Thoracic aorta (tissue), 2 donors: ENCODE measurements around the gene TPD52L2. TPM values are rescaled to one million over a fixed set of nuclear protein-coding genes. Genes with fewer than 3 reads are reported as not detected.

Source experiments
- ATAC-seq: fragments of 150-250 bp; one replicate; pipeline ENCODE4 v1.8.0; 2017; ENCODE audit warnings: low read depth; ENCODE audit not compliant: insufficient number of reproducible peaks, low FRiP score
- DNase-seq: peaks from one replicate; pipeline ENCODE4 v3.0.0-alpha.2; 2020; ENCODE audit warnings: low spot score
- H3K27ac ChIP-seq, 2 donors: fragments of 200-600 bp; sonication (generic); 1 replicate in 1 of 2; 2 replicates in 1 of 2; pipeline ENCODE4 v1.5.1; 2016; ENCODE audit warnings: mild to moderate bottlenecking in 2 of 2, moderate library complexity in 2 of 2
- H3K27me3 ChIP-seq: fragments of 200-600 bp; sonication (generic); replicated peaks from 2 replicates; pipeline ENCODE4 v1.6.0; 2016; ENCODE audit warnings: mild to moderate bottlenecking; ENCODE audit not compliant: insufficient read depth
- H3K36me3 ChIP-seq: fragments of 200-600 bp; sonication (generic); one replicate; pipeline ENCODE4 v1.5.1; 2016
- H3K4me1 ChIP-seq, 2 donors: fragments of 200-600 bp; sonication (generic); 1 replicate in 1 of 2; 2 replicates in 1 of 2; pipeline versions ENCODE4 v1.5.1 to v1.6.0; 2016; ENCODE audit warnings: low read depth in 2 of 2, mild to moderate bottlenecking in 1 of 2; ENCODE audit not compliant: control insufficient read depth in 1 of 2
- H3K4me3 ChIP-seq: fragments of 200-600 bp; sonication (generic); 2 replicates; pipeline ENCODE4 v1.5.1; 2016; ENCODE audit warnings: mild to moderate bottlenecking
- H3K9me3 ChIP-seq: fragments of 200-600 bp; sonication (generic); 2 replicates; pipeline ENCODE4 v1.5.1; 2016
- total RNA-seq, 2 donors: library from RNA; depleted of rRNA; stranded (reverse); fragments of >200 nt; gene quantifications; one replicate each; pipeline versions ENCODE4 v1.1.0 to v1.2.3, GENCODE V29; 2016
- TF ChIP-seq, protein P1 (sequence below): fragments of 200-600 bp; sonication (generic); IDR thresholded peaks from one replicate; pipeline ENCODE4 v1.5.1; 2019; ENCODE audit warnings: antibody characterized with exemption

TPD52L2 gene
- total RNA-seq, 2 donors from 2014 or later, result 106 to 159 TPM

DNA sequence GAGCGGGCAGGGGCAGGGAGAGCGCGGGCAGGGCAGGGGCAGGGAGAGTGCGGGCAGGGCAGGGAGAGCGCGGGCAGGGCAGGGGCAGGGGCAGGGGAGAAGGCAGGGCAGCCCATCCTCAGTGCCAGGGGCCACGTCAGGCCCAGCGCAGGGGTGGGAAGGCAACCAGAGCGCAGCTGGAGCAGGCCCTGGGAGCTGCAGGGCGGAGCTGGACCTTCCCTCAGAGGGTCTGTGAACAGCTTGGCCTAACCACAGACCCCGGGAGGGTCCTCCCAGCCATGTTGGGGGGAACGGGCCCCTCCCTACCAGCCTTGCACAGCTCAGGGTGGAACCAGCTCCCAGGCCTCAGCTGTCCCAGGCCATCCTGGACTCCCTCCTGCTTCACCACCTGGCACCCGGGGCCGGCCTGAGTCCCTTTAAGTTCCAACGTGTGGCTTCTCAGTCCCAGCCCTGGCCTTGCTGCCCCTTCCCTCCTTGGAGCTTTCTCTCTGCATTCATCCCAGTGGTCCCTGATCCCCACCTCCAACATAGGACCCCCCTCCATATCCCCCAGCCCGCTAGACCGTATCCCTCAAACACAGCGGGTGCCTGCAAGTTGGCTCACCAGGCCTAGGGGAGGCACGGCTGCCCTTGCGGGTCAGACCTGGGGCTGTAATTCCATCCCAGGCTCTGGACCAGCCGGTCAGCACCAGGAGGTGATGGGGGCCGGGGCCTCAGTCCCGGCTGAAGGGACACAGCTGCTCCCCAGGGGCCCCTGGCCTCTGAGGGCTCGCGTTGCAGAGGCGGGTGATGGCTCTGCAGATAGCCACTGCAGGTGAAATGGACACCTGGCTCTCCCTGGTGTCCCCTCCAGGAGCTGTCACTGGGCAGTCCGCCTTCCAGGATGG, 28.4 kb upstream of the TPD52L2 start:
- no peak for DNase-seq

DNA sequence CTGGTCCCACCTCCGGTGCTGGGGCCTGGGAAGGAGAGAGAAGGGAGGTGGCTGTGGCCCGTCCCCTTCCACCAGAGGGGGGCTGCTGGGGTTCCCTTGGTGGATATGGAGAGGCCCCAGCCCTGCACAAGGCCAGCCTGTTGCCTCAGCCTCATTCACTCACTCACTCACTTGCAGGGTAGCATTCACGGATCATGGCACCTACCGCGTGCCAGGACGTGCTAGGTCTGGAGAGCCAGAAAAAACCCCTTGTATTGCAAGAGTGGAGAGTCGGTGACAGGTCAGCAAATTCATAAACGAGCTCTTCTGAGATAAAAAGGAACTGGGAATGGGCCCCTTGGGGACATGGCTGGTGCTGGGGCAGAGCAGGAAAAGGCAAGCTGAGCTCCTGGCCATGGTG, 27.6 kb upstream of the TPD52L2 start:
- Histone ChIP-seq H3K4me1 (peaks cover 9 to 21% of the 10 kb centered on the region in 2 donors), H3K9me3 (no peaks in the 10 kb centered on the region), H3K27me3 (no peaks in the 10 kb centered on the region), H3K27ac (no peak overlapping the region), H3K4me3 (no peak overlapping the region), H3K36me3 (no peaks in the 10 kb centered on the region)
- TF ChIP-seq, protein P1, sequence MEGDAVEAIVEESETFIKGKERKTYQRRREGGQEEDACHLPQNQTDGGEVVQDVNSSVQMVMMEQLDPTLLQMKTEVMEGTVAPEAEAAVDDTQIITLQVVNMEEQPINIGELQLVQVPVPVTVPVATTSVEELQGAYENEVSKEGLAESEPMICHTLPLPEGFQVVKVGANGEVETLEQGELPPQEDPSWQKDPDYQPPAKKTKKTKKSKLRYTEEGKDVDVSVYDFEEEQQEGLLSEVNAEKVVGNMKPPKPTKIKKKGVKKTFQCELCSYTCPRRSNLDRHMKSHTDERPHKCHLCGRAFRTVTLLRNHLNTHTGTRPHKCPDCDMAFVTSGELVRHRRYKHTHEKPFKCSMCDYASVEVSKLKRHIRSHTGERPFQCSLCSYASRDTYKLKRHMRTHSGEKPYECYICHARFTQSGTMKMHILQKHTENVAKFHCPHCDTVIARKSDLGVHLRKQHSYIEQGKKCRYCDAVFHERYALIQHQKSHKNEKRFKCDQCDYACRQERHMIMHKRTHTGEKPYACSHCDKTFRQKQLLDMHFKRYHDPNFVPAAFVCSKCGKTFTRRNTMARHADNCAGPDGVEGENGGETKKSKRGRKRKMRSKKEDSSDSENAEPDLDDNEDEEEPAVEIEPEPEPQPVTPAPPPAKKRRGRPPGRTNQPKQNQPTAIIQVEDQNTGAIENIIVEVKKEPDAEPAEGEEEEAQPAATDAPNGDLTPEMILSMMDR, result no peak
- ATAC-seq (no peak), DNase-seq (no peak)

More for the DNA sequence above, 28.4 kb upstream of the TPD52L2 start:
- no peak overlapping the region for H3K4me3 ChIP-seq
- no peak overlapping the region for H3K27ac ChIP-seq
- H3K36me3 ChIP-seq, result no peaks in the 10 kb centered on the region
- peaks cover 9 to 29% of the 10 kb centered on the region in 2 donors for H3K4me1 ChIP-seq
- TF ChIP-seq, protein P1, result no peak
- H3K27me3 ChIP-seq, result no peaks in the 10 kb centered on the region
- ATAC-seq, result no peak
- no peaks in the 10 kb centered on the region for H3K9me3 ChIP-seq

DNA sequence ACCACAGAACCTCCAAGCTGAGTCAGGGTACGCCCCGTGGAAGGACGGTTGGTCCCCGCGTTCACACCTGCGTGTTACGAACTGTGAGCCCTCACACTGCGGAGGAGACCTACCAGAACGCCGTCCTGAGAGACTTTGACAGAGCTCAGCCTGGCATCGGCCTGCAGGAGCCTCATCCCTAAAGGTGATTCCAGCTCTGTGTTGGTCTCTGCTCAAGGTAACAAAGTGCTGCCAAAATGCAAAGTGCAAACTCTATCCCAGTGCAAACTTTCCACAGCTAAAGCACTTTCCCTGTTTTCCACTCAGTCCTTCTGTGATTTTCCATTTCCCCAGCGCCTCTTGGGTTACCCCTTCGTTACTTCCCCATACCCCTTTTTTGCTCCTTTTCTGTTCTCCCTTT, 25.4 kb upstream of the TPD52L2 start:
- H3K27ac ChIP-seq, result no peak overlapping the region
- H3K36me3 ChIP-seq, result no peaks in the 10 kb centered on the region
- H3K4me1 ChIP-seq, result peaks cover 1 to 9% of the 10 kb centered on the region in 2 donors
- ATAC-seq (no peak), DNase-seq (no peak)
- no peak overlapping the region for H3K4me3 ChIP-seq
- no peaks in the 10 kb centered on the region for H3K27me3 ChIP-seq
- no peaks in the 10 kb centered on the region for H3K9me3 ChIP-seq
- TF ChIP-seq, protein P1, result no peak

DNA sequence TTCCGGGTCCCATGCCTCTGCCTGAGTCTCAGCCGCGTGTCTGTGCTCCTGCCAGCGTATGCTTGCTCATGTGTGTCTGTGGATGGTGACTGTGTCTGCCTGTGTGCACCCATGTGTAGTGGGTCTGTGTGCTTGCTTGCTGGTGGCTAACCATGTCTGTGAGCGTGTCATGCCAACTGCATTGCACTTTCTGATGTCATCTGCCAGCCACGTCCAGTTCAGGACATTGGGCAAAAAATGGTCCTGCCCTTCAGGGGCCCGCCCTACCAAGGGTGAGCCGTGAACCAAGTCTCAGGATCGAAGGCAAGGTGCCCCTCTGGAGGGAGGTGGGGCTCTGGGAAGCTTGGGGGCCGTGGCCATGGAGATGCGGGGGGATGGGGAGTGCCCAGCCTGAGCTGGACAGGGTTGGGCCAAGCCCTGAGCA, 24.7 kb upstream of the TPD52L2 start:
- H3K27ac ChIP-seq, result no peak overlapping the region
- H3K4me3 ChIP-seq, result no peak overlapping the region
- H3K9me3 ChIP-seq, result no peaks in the 10 kb centered on the region
- TF ChIP-seq, protein P1, result no peak
- DNase-seq, result no peak
- H3K4me1 ChIP-seq, result peaks cover 0 to under 1% of the 10 kb centered on the region in 2 donors
- H3K27me3 ChIP-seq, result peaks cover 3% of the 10 kb centered on the region
- no peaks in the 10 kb centered on the region for H3K36me3 ChIP-seq
- ATAC-seq, result no peak

DNA sequence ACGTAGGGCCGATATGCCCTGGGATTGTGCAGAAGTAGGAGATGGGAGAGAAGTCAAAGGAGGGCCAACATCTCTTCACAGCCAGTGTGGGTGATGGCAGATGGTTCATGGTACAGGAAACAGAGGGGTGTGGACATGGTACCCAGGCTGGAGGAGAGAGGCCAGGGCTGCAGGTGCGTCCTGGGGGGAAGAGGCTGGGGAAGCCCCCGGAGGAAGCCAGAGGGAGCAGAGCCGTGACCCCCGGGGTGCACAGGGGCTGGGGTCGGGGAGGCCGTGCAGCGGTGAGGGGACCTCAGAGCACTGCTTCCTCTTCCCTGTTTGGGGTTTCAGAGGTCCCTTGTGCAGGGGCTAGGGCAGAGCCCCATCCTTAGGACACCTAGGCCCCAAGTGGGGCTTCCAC, 22.8 kb upstream of the TPD52L2 start:
- peaks cover 3% of the 10 kb centered on the region for H3K27me3 ChIP-seq
- H3K27ac ChIP-seq, result no peak overlapping the region
- no peaks in the 10 kb centered on the region for H3K36me3 ChIP-seq
- ATAC-seq (no peak), DNase-seq (no peak)
- no peaks in the 10 kb centered on the region for H3K9me3 ChIP-seq
- TF ChIP-seq, protein P1, result no peak
- H3K4me1 ChIP-seq, result peaks cover 5 to 12% of the 10 kb centered on the region in 2 donors
- no peak overlapping the region for H3K4me3 ChIP-seq
